SK-N-SH (cell line): ENCODE measurements around the gene UTP14C. TPM values are rescaled to one million over a fixed set of nuclear protein-coding genes. Genes with fewer than 3 reads are reported as not detected.

Experiments used
- CTCF ChIA-PET: fragments of 300-600, 350-600 bp; formaldehyde crosslinking; extraction: SDS; loops from one replicate; lab custom pipeline; 2021; lab: Yijun Ruan, JAX
- POLR2A ChIA-PET: fragments of 350-600 bp; sonication (Branson Sonifier 250); formaldehyde crosslinking; extraction: SDS; loops from one replicate; lab custom pipeline; 2020; ENCODE audit warnings: antibody characterized with exemption, inconsistent platforms; lab: Yijun Ruan, JAX
- DNase-seq: peaks from one replicate; pipeline ENCODE4 v3.0.0; 2012
- H2AFZ ChIP-seq: fragments of 200-600 bp; sonication (generic); 2 replicates; pipeline ENCODE4 v1.8.1; 2016; ENCODE audit warnings: antibody characterized with exemption, mild to moderate bottlenecking, low read depth
- H3F3A ChIP-seq: fragments of 200-600 bp; sonication (generic); replicated peaks from 2 replicates; pipeline ENCODE3; 2016; ENCODE audit warnings: antibody characterized with exemption, mild to moderate bottlenecking; ENCODE audit not compliant: insufficient read depth
- H3K27ac ChIP-seq, 2 experiments: fragments of 200-500 bp in 1 of 2; fragments of 200-600 bp in 1 of 2; sonication (Bioruptor generic) in 1 of 2; sonication (generic), shearing (Covaris generic) in 1 of 2; 2 replicates each; pipeline versions ENCODE4 v1.5.1 to v1.6.1; 2014 to 2016; ENCODE audit warnings: low read depth in 2 of 2, inconsistent platforms in 1 of 2, low read length in 1 of 2, mild to moderate bottlenecking in 1 of 2, mixed read lengths in 1 of 2
- H3K27me3 ChIP-seq: fragments of 200-600 bp; sonication (generic), shearing (Covaris generic); 2 replicates; pipeline ENCODE4 v1.6.1; 2016; ENCODE audit warnings: mixed run types; ENCODE audit not compliant: insufficient read depth
- H3K36me3 ChIP-seq, 2 experiments: fragments of 200-500 bp in 1 of 2; fragments of 200-600 bp in 1 of 2; sonication (Bioruptor generic) in 1 of 2; sonication (generic) in 1 of 2; replicated peaks in 1 of 2; 2 replicates each; pipeline versions ENCODE3 to v1.5.1; 2014 to 2016; ENCODE audit warnings: low read length in 1 of 2, mild to moderate bottlenecking in 1 of 2; ENCODE audit not compliant: insufficient read depth in 2 of 2, control insufficient read depth in 1 of 2
- H3K4me1 ChIP-seq, 2 experiments: fragments of 200-500 bp in 1 of 2; fragments of 200-600 bp in 1 of 2; sonication (Bioruptor generic) in 1 of 2; sonication (generic), shearing (Covaris generic) in 1 of 2; 2 replicates each; pipeline versions ENCODE4 v1.5.1 to v1.6.1; 2014 to 2016; ENCODE audit warnings: low read depth in 1 of 2, low read length in 1 of 2, mixed run types in 1 of 2; ENCODE audit not compliant: insufficient read depth in 2 of 2, control insufficient read depth in 1 of 2
- H3K4me2 ChIP-seq: fragments of 200-600 bp; sonication (generic), shearing (Covaris generic); 2 replicates; pipeline ENCODE4 v1.6.1; 2017; ENCODE audit warnings: mixed run types
- H3K4me3 ChIP-seq, 2 experiments: fragments of 200-500 bp in 1 of 2; fragments of 200-600 bp in 1 of 2; sonication (Bioruptor generic) in 1 of 2; sonication (generic), shearing (Covaris generic) in 1 of 2; 2 replicates each; pipeline versions ENCODE4 v1.5.1 to v1.8.1; 2014 to 2016; ENCODE audit warnings: low read depth in 2 of 2, inconsistent platforms in 1 of 2, low read length in 1 of 2, mild to moderate bottlenecking in 1 of 2, mixed read lengths in 1 of 2, moderate library complexity in 1 of 2
- H3K79me2 ChIP-seq: fragments of 200-600 bp; sonication (generic); 2 replicates; pipeline ENCODE4 v1.8.1; 2017; ENCODE audit warnings: mild to moderate bottlenecking; ENCODE audit not compliant: insufficient read depth
- H3K9ac ChIP-seq: fragments of 200-600 bp; sonication (generic); 2 replicates; pipeline ENCODE4 v1.6.1; 2017; ENCODE audit warnings: mixed run types
- H3K9me2 ChIP-seq: fragments of 200-600 bp; sonication (generic); 2 replicates; pipeline ENCODE4 v1.6.1; 2017; ENCODE audit warnings: mixed run types
- H3K9me3 ChIP-seq: fragments of 200-600 bp; sonication (generic); 2 replicates; pipeline ENCODE4 v1.6.1; 2017; ENCODE audit warnings: mixed run types, mild to moderate bottlenecking, moderate library complexity
- H4K20me1 ChIP-seq: fragments of 200-600 bp; sonication (generic); 2 replicates; pipeline ENCODE4 v1.6.1; 2017; ENCODE audit warnings: mild to moderate bottlenecking, mixed run types; ENCODE audit not compliant: insufficient read depth
- CHD2 ChIP-seq: fragments of 150-350 bp; IDR thresholded peaks from 2 replicates; pipeline ENCODE4 v1.6.1; 2018; ENCODE audit warnings: low read length; ENCODE audit not compliant: partially characterized antibody
- CTCF ChIP-seq: fragments of 200-600 bp; sonication (generic); IDR thresholded peaks from 2 replicates; pipeline ENCODE4 v1.6.1; 2017; ENCODE audit warnings: antibody characterized with exemption, mild to moderate bottlenecking, moderate library complexity
- EZH2phosphoT487 ChIP-seq: fragments of 200-600 bp; sonication (generic); IDR thresholded peaks from 2 replicates; pipeline ENCODE4 v1.6.1; 2017; ENCODE audit warnings: low read depth, mixed run types, mild to moderate bottlenecking, antibody characterized with exemption, moderate library complexity, borderline replicate concordance
- GATA2 ChIP-seq: sonication (generic); formaldehyde crosslinking; IDR thresholded peaks from 2 replicates; pipeline ENCODE4 v1.5.0; 2020; ENCODE audit warnings: mild to moderate bottlenecking, missing genetic modification reagents
- JUND ChIP-seq: IDR thresholded peaks from 2 replicates; pipeline ENCODE4 v1.4.0; 2012
- MEF2A ChIP-seq: IDR thresholded peaks from 2 replicates; pipeline ENCODE4 v1.4.0; 2012; ENCODE audit warnings: low read depth, borderline replicate concordance
- RAD21 ChIP-seq: IDR thresholded peaks from 2 replicates; pipeline ENCODE4 v1.6.1; 2012; ENCODE audit warnings: mild to moderate bottlenecking, low read length
- TCF12 ChIP-seq: IDR thresholded peaks from 2 replicates; pipeline ENCODE4 v1.4.0; 2012
- TEAD4 ChIP-seq: IDR thresholded peaks from 2 replicates; pipeline ENCODE4 v1.4.0; 2012; ENCODE audit warnings: mild to moderate bottlenecking, borderline replicate concordance; ENCODE audit not compliant: insufficient read depth
- USF1 ChIP-seq: IDR thresholded peaks from 2 replicates; pipeline ENCODE4 v1.4.0; 2012; ENCODE audit warnings: low read depth, borderline replicate concordance
- USF2 ChIP-seq: fragments of 150-350 bp; IDR thresholded peaks from 2 replicates; pipeline ENCODE4 v1.6.1; 2017; ENCODE audit warnings: antibody characterized with exemption, low read length, low read depth, borderline replicate concordance
- WGBS: methylation state at CpG from one replicate; pipeline ENCODE4 v1.1.6; 2017; ENCODE audit warnings: low lambda C conversion rate; 5-methylcytosine and 5-hydroxymethylcytosine counted together
- polyA plus RNA-seq, 3 experiments: library from polyadenylated mRNA; depleted of rRNA; stranded (reverse); fragments of >200 nt; gene quantifications; 2 replicates each; pipeline ENCODE4 v1.2.3, GENCODE V29; 2012

The UTP14C gene
- polyA plus RNA-seq, 1 of the 3 experiments (the other 2 are of a cell fraction) = 5.1 TPM

GRCh38 chr13:52036037-52036436, 11.5 kb downstream of the UTP14C start:
- H3K36me3 ChIP-seq = no peaks in the 10 kb centered on the region
- ChIA-PET CTCF (interaction anchor here (0.6 kb wide), 1 partner anchor 127 kb away, joined by 3 read pairs; no protein-coding TSS in a partner anchor), POLR2A (no interaction called here)
- WGBS = 90% methylated on average over 1 of the region's 1 CpG
- no peaks in the 10 kb centered on the region for H3K9me2 ChIP-seq
- no peak overlapping the region for H3K4me3 ChIP-seq
- no peak overlapping the region for H2AFZ ChIP-seq
- no peak for TF ChIP-seq USF2
- TF ChIP-seq TCF12 = no peak
- no peak for TF ChIP-seq CHD2
- no peak for TF ChIP-seq CTCF
- no peak for TF ChIP-seq USF1
- no peak for TF ChIP-seq RAD21
- no peak for TF ChIP-seq JUND
- TF ChIP-seq MEF2A = no peak
- TF ChIP-seq GATA2 (CRISPR knock-in tag) = no peak
- no peaks in the 10 kb centered on the region for H3K4me1 ChIP-seq
- H3K9ac ChIP-seq = no peak overlapping the region
- no peaks in the 10 kb centered on the region for H3K9me3 ChIP-seq
- DNase-seq = no peak
- H3K79me2 ChIP-seq = no peaks in the 10 kb centered on the region
- no peaks in the 10 kb centered on the region for H3K27me3 ChIP-seq
- H3K4me2 ChIP-seq = no peak overlapping the region
- no peaks in the 10 kb centered on the region for H4K20me1 ChIP-seq
- H3F3A ChIP-seq = no peaks in the 10 kb centered on the region
- no peak overlapping the region for H3K27ac ChIP-seq

- CTCF ChIA-PET = no interaction called here
- WGBS = 82% methylated on average over 3 of the region's 3 CpGs
Observed at GRCh38 chr13:52043675-52044074, 19.2 kb downstream of the UTP14C start.

More at GRCh38 chr13:52043675-52044074, 19.2 kb downstream of the UTP14C start:
- H3K27ac ChIP-seq = no peak overlapping the region
- no peaks in the 10 kb centered on the region for H3F3A ChIP-seq
- TF ChIP-seq TCF12 = no peak
- TF ChIP-seq RAD21 = no peak
- no peak for TF ChIP-seq EZH2phosphoT487
- no peak for TF ChIP-seq TEAD4
- TF ChIP-seq GATA2 (CRISPR knock-in tag) = no peak
- TF ChIP-seq USF2 = no peak
- no peak for TF ChIP-seq CTCF
- no peak for TF ChIP-seq JUND
- POLR2A ChIA-PET = no interaction called here
- H3K9me2 ChIP-seq = no peaks in the 10 kb centered on the region
- H4K20me1 ChIP-seq = no peaks in the 10 kb centered on the region
- DNase-seq = no peak
- H3K9me3 ChIP-seq = no peaks in the 10 kb centered on the region
- no peaks in the 10 kb centered on the region for H3K4me1 ChIP-seq
- H3K9ac ChIP-seq = no peak overlapping the region
- no peak overlapping the region for H3K4me2 ChIP-seq
- H3K27me3 ChIP-seq = no peaks in the 10 kb centered on the region
- no peak overlapping the region for H3K4me3 ChIP-seq
- no peak overlapping the region for H2AFZ ChIP-seq
- no peaks in the 10 kb centered on the region for H3K36me3 ChIP-seq
- H3K79me2 ChIP-seq = no peaks in the 10 kb centered on the region
